ENCODE data around the gene TPM2.
"Not testable (repeated sequence)": the region's sequence is repeated elsewhere in the genome, so short reads cannot be mapped to it uniquely, and the experiment has no call there.

Gene TPM2

GRCh38 chr9:35650341-35651158, 39.2 kb downstream of the TPM2 start, which contains the start of gene SIT1:
SIT1 (minus strand) TSS chr9:35650931; CDS start chr9:35650853, 78 bp downstream.
- DNase-seq = no peak

- DNase-seq = peak; percentile 61 to 78 (median 68)
Observed at GRCh38 chr9:35649431-35650340, 40.0 kb downstream of the TPM2 start.

GRCh38 chr9:35646533-35647265, 43.0 kb downstream of the TPM2 start:
- DNase-seq = peak; percentile 96 to 97 (median 97)

GRCh38 chr9:35646153-35646532, 43.6 kb downstream of the TPM2 start:
- DNase-seq = no peak

GRCh38 chr9:35645736-35646135, 44.0 kb downstream of the TPM2 start:
- DNase-seq = not testable (repeated sequence)

- DNase-seq = no peak
Observed at GRCh38 chr9:35643046-35643445, 46.7 kb downstream of the TPM2 start.

- not testable (repeated sequence) for DNase-seq
Observed at GRCh38 chr9:35641478-35641877, 48.2 kb downstream of the TPM2 start.

GRCh38 chr9:35640431-35640830, 49.3 kb downstream of the TPM2 start:
- not testable (repeated sequence) for DNase-seq

- peak in 2 of 3 donors; percentile 27 to 30 for DNase-seq
Observed at GRCh38 chr9:35639631-35640030, 50.1 kb downstream of the TPM2 start.

- DNase-seq = not testable (repeated sequence)
Observed at GRCh38 chr9:35639225-35639624, 50.5 kb downstream of the TPM2 start.

- not testable (repeated sequence) for DNase-seq
Observed at GRCh38 chr9:35638751-35639150, 51.0 kb downstream of the TPM2 start.

- not testable (repeated sequence) for DNase-seq
Observed at GRCh38 chr9:35637427-35637955, 52.2 kb downstream of the TPM2 start.

- DNase-seq = not testable (repeated sequence)
Observed at GRCh38 chr9:35636877-35637246, 52.9 kb downstream of the TPM2 start.

GRCh38 chr9:35636135-35636876, 53.4 kb downstream of the TPM2 start:
- peak in 2 of 3 donors; percentile 55 to 63 for DNase-seq

GRCh38 chr9:35635730-35636129, 54.0 kb downstream of the TPM2 start:
- no peak for DNase-seq
